K562 (cell line): Measurements from ENCODE around the gene ARHGEF17. TPM values are rescaled to one million over a fixed set of nuclear protein-coding genes. Genes with fewer than 3 reads are reported as not detected.

Experiments
- ATAC-seq: fragments of 200-7000 bp; cut with Tn5 transposase; 3 replicates; pipeline ENCODE4 v1.9.1; 2020; ENCODE audit warnings: moderate library complexity
- BruUV-seq: library from RNA; stranded (reverse); fragments of 400-500 nt; replicated peaks from 2 replicates; lab custom pipeline; 2021; lab: Mats Ljungman, UMichigan
- CTCF ChIA-PET: fragments of 300-600 bp; formaldehyde crosslinking; extraction: SDS; loops from one replicate; lab custom pipeline; 2021; ENCODE audit warnings: low intra/inter-chr PET ratio; lab: Yijun Ruan, JAX
- POLR2A ChIA-PET: fragments of 300-600, 350-650 bp; sonication (Branson Sonifier 250); formaldehyde crosslinking; extraction: SDS; loops from one replicate; lab custom pipeline; 2021; ENCODE audit warnings: antibody characterized with exemption, inconsistent platforms; lab: Yijun Ruan, JAX
- DNase-seq, 4 experiments: peaks; one replicate each; pipeline versions ENCODE4 v3.0.0 to v3.0.0-alpha.2; 2011 to 2018; ENCODE audit warnings: low spot score in 3 of 4, mixed read lengths in 3 of 4; ENCODE audit errors: extremely low read depth in 1 of 4
- FAIRE-seq: peaks from 2 replicates; lab custom pipeline; 2011; peaks lifted over from hg19 to GRCh38; lab: Jason Lieb, UNC
- H2AFZ ChIP-seq: 2 replicates; pipeline ENCODE4 v1.6.0; 2011; ENCODE audit warnings: low read depth, low read length, control low read depth, inconsistent platforms
- H3K27ac ChIP-seq: fragments of 200-600 bp; 3 replicates; pipeline ENCODE4 v1.8.0; 2011; ENCODE audit warnings: low read depth, mild to moderate bottlenecking, control low read depth, inconsistent platforms, low read length, moderate library complexity, mixed read lengths; ENCODE audit errors: extremely low read depth
- H3K27me3 ChIP-seq, 2 experiments: fragments of 300-600 bp in 1 of 2; 2 replicates in 1 of 2; 3 replicates in 1 of 2; pipeline versions ENCODE4 v1.6.0 to v1.8.0; 2011; ENCODE audit warnings: inconsistent platforms in 2 of 2, low read length in 2 of 2, mild to moderate bottlenecking in 1 of 2, mixed read lengths in 1 of 2, moderate library complexity in 1 of 2; ENCODE audit not compliant: control insufficient read depth in 2 of 2, insufficient read depth in 2 of 2
- H3K36me3 ChIP-seq: fragments of 300-600 bp; 3 replicates; pipeline ENCODE4 v1.8.0; 2011; ENCODE audit warnings: mild to moderate bottlenecking, low read length, inconsistent platforms; ENCODE audit not compliant: control insufficient read depth, insufficient read depth
- H3K4me1 ChIP-seq, 2 experiments: fragments of 200-600 bp in 1 of 2; replicated peaks in 1 of 2; 2 replicates in 1 of 2; 3 replicates in 1 of 2; pipeline versions ENCODE4 v1.5.1 to v1.8.0; 2011; ENCODE audit warnings: inconsistent platforms in 2 of 2, low read length in 2 of 2, mild to moderate bottlenecking in 1 of 2, mixed read lengths in 1 of 2, moderate library complexity in 1 of 2; ENCODE audit not compliant: control insufficient read depth in 2 of 2, insufficient read depth in 2 of 2
- H3K4me2 ChIP-seq: 2 replicates; pipeline ENCODE4 v1.6.1; 2011; ENCODE audit warnings: low read length, control low read depth, inconsistent platforms, mixed read lengths; ENCODE audit not compliant: insufficient read depth
- H3K4me3 ChIP-seq: fragments of 200-600 bp; sonication (generic), shearing (Covaris generic); 2 replicates; pipeline ENCODE4 v1.5.1; 2016; ENCODE audit warnings: control low read depth, inconsistent platforms
- H3K79me2 ChIP-seq: fragments of 200-600 bp; 3 replicates; pipeline ENCODE4 v1.8.0; 2011; ENCODE audit warnings: low read length, inconsistent platforms; ENCODE audit not compliant: control insufficient read depth, insufficient read depth
- H3K9ac ChIP-seq, 2 experiments: 2 replicates each; pipeline versions ENCODE4 v1.6.0 to v1.6.1; 2011; ENCODE audit warnings: low read depth in 2 of 2, low read length in 2 of 2, control low read depth in 1 of 2, inconsistent platforms in 1 of 2, mild to moderate bottlenecking in 1 of 2, mixed read lengths in 1 of 2; ENCODE audit not compliant: insufficient read depth in 1 of 2
- H3K9me1 ChIP-seq: one replicate; pipeline ENCODE4 v1.6.0; 2011; ENCODE audit warnings: inconsistent platforms, mild to moderate bottlenecking, low read length, moderate library complexity; ENCODE audit not compliant: control insufficient read depth, insufficient read depth
- H3K9me3 ChIP-seq: replicated peaks from 2 replicates; pipeline ENCODE4 v1.5.1; 2011; ENCODE audit warnings: low read depth, low read length, inconsistent platforms; ENCODE audit not compliant: control insufficient read depth, insufficient read depth
- H4K20me1 ChIP-seq: replicated peaks from 2 replicates; pipeline ENCODE4 v1.6.1; 2011; ENCODE audit warnings: low read length, inconsistent platforms, mixed read lengths; ENCODE audit not compliant: control insufficient read depth, insufficient read depth
- CCAR2 ChIP-seq: fragments of 200-400 bp; formaldehyde crosslinking; IDR thresholded peaks from 2 replicates; pipeline ENCODE4 v1.6.1; 2017; ENCODE audit warnings: mild to moderate bottlenecking, low read depth, low read length
- CHD4 ChIP-seq: fragments of 200-600 bp; sonication (generic); IDR thresholded peaks from 3 replicates; pipeline ENCODE4 v1.6.1; 2012; ENCODE audit warnings: low read depth, mild to moderate bottlenecking, mixed read lengths, low read length, inconsistent platforms; ENCODE audit not compliant: insufficient read depth, insufficient replicate concordance, poor library complexity, severe bottlenecking
- ERF ChIP-seq: fragments of 450-650 bp; formaldehyde crosslinking; IDR thresholded peaks from 2 replicates; pipeline ENCODE4 v1.4.0; 2020; ENCODE audit warnings: mild to moderate bottlenecking, mixed read lengths
- IRF1 ChIP-seq: sonication (generic); formaldehyde crosslinking; IDR thresholded peaks from 2 replicates; pipeline ENCODE4 v1.8.0; 2022; ENCODE audit warnings: missing genetic modification reagents, mild to moderate bottlenecking, borderline replicate concordance
- KAT2B ChIP-seq: IDR thresholded peaks from one replicate; pipeline ENCODE4 v1.6.1; 2012; ENCODE audit warnings: low read depth, mild to moderate bottlenecking, control low read depth, inconsistent platforms, low read length, moderate library complexity
- MNT ChIP-seq, 2 experiments: fragments of 450-650 bp; conservative IDR thresholded peaks; 2 replicates each; pipeline ENCODE4 v1.6.1; 2017; ENCODE audit warnings: mild to moderate bottlenecking in 2 of 2, moderate library complexity in 2 of 2
- MTF1 ChIP-seq: fragments of 250-450 bp; sonication (Bioruptor Pico); IDR thresholded peaks from 2 replicates; pipeline ENCODE4 v1.9.0; 2021; ENCODE audit warnings: moderate library complexity, mild to moderate bottlenecking, inconsistent platforms, borderline replicate concordance
- PRMT5 ChIP-seq: sonication (generic); formaldehyde crosslinking; IDR thresholded peaks from 2 replicates; pipeline ENCODE4 v1.5.0; 2020; ENCODE audit warnings: missing genetic modification reagents
- PRPF4 ChIP-seq: fragments of 200-400 bp; formaldehyde crosslinking; IDR thresholded peaks from one replicate; pipeline ENCODE4 v1.6.1; 2017; ENCODE audit warnings: low read length, low read depth, mild to moderate bottlenecking; ENCODE audit not compliant: insufficient read depth, poor library complexity, severe bottlenecking
- RHOXF2B ChIP-seq: fragments of 250-450 bp; sonication (Bioruptor Pico); conservative IDR thresholded peaks from 2 replicates; pipeline ENCODE4 v1.5.1; 2021
- RNF219 ChIP-seq: fragments of 250-450 bp; sonication (Bioruptor Pico); IDR thresholded peaks from 2 replicates; pipeline ENCODE4 v1.5.0; 2022; ENCODE audit warnings: mild to moderate bottlenecking
- SMARCE1 ChIP-seq: fragments of 450-650 bp; IDR thresholded peaks from 2 replicates; pipeline ENCODE4 v1.7.1; 2016; ENCODE audit warnings: mild to moderate bottlenecking
- TAL1 ChIP-seq: fragments of 450-650 bp; IDR thresholded peaks from 2 replicates; pipeline ENCODE4 v1.6.1; 2016; ENCODE audit warnings: mild to moderate bottlenecking
- TEAD2 ChIP-seq: fragments of 450-650 bp; IDR thresholded peaks from 2 replicates; pipeline ENCODE4 v1.6.1; 2016; ENCODE audit warnings: missing genetic modification characterization, control low read depth, missing compliant biosample characterization
- ZC3H8 ChIP-seq: fragments of 450-650 bp; IDR thresholded peaks from 2 replicates; pipeline ENCODE4 v1.6.1; 2017
- ZNF140 ChIP-seq: fragments of 250-450 bp; sonication (Bioruptor Pico); IDR thresholded peaks from 2 replicates; pipeline ENCODE4 v1.8.0; 2021; ENCODE audit warnings: moderate library complexity, mild to moderate bottlenecking, inconsistent platforms
- ZNF253 ChIP-seq: fragments of 250-450 bp; sonication (Bioruptor Pico); conservative IDR thresholded peaks from 2 replicates; pipeline ENCODE4 v1.6.1; 2021; ENCODE audit warnings: mild to moderate bottlenecking
- ZNF511 ChIP-seq: sonication (generic); formaldehyde crosslinking; IDR thresholded peaks from 2 replicates; pipeline ENCODE4 v1.8.0; 2022; ENCODE audit warnings: mild to moderate bottlenecking, missing genetic modification reagents
- ZNF77 ChIP-seq: fragments of 250-450 bp; sonication (Bioruptor Pico); IDR thresholded peaks from 2 replicates; pipeline ENCODE4 v1.5.0; 2020
- ZZZ3 ChIP-seq: fragments of 450-650 bp; IDR thresholded peaks from 2 replicates; pipeline ENCODE4 v1.6.1; 2016; ENCODE audit warnings: antibody characterized with exemption, mild to moderate bottlenecking, moderate library complexity
- WGBS: fragments of 100-300 bp; shearing (Covaris generic); methylation state at CpG from one replicate; pipeline ENCODE4 v1.1.6; 2016; ENCODE audit warnings: low coverage, mixed read lengths; ENCODE audit not compliant: insufficient coverage; ENCODE audit errors: missing lambda C conversion rate; 5-methylcytosine and 5-hydroxymethylcytosine counted together
- in situ Hi-C: fragments of 300-500 bp; cut with MboI; formaldehyde crosslinking; loops from 4 replicates; pipeline ENCODE4 v1.15.0; 2018; ENCODE audit warnings: inconsistent platforms, mixed read lengths
- intact Hi-C: fragments of 100-400 bp; cut with micrococcal nuclease; formaldehyde crosslinking; loops from 2 replicates; pipeline ENCODE4 v1.14.2; 2022
- polyA plus RNA-seq, 8 experiments: library from polyadenylated mRNA; depleted of rRNA in 4 of 8; stranded (reverse) in 5 of 8; unstranded in 3 of 8; fragments of >200 nt; fragmentation: Nextera tagmentation in 2 of 8; fragmentation: Illumina TruSeq in 1 of 8; extraction: Ambion mirVana in 2 of 8; extraction: Trizol in 1 of 8; gene quantifications; 2 replicates each; pipeline versions ENCODE4 v1.2.1 to v1.2.3, GENCODE V29; 2011 to 2014; ENCODE audit warnings: inconsistent platforms in 1 of 8, missing spikeins in 1 of 8
- total RNA-seq, 7 experiments: library from RNA; depleted of rRNA in 6 of 7; stranded (reverse); fragments of >200 nt in 6 of 7; fragmentation: Illumina TruSeq in 2 of 7; extraction: Trizol in 2 of 7; gene quantifications; 2 replicates each; pipeline versions ENCODE4 v1.2.1 to v1.2.3, GENCODE V29; 2011 to 2021; ENCODE audit warnings: low replicate concordance in 1 of 7

ARHGEF17 gene
- total and polyA plus RNA-seq, 9 of the 15 experiments (the other 6 are each of a cell fraction or from before 2014, with no cell fraction given), result 0.04 to 0.68 (median 0.10) TPM; not detected in 2

GRCh38 chr11:73298233-73298632 lies 9.8 kb upstream of the ARHGEF17 start:
- FAIRE-seq (no peak), ATAC-seq (no peak), DNase-seq (no peak)
- Histone ChIP-seq H3K9me1 (no peaks in the 10 kb centered on the region), H3K4me1 (peaks cover 0 to 10% of the 10 kb centered on the region in 2 experiments; a peak in 2 of 5 replicates), H2AFZ (no peak overlapping the region), H4K20me1 (peaks cover 9% of the 10 kb centered on the region), H3K79me2 (no peaks in the 10 kb centered on the region), H3K4me3 (no peak overlapping the region), H3K9ac (no peak overlapping the region; a peak in 1 of 4 replicates), H3K27ac (no peak overlapping the region), H3K27me3 (peaks cover 26 to 39% of the 10 kb centered on the region in 2 experiments), H3K9me3 (no peaks in the 10 kb centered on the region), H3K4me2 (no peak overlapping the region), H3K36me3 (no peaks in the 10 kb centered on the region)
- BruUV-seq, result no TSS peak
- ChIA-PET CTCF (no interaction called here), POLR2A (interaction anchor here (0.7 to 2.0 kb wide), 3 partner anchors 8 to 109 kb away, joined by 3 to 7 read pairs (median 4); no protein-coding TSS in a partner anchor)
- 11% methylated on average over 5 of the region's 5 CpGs for WGBS
- intact Hi-C loops, result no loop called here
- TF ChIP-seq ZZZ3 (no peak), CCAR2 (no peak), MTF1 (CRISPR knock-in tag) (no peak), TEAD2 (tag) (no peak), ZNF77 (CRISPR knock-in tag) (no peak), CHD4 (no peak), MNT (conservative IDR thresholded peaks at IDR 0.05) (no peak), PRMT5 (CRISPR knock-in tag) (no peak), KAT2B (no peak), SMARCE1 (no peak), ZNF253 (CRISPR knock-in tag) (no peak), ZNF140 (CRISPR knock-in tag) (no peak), TAL1 (no peak), RNF219 (CRISPR knock-in tag) (no peak), PRPF4 (no peak), RHOXF2B (CRISPR knock-in tag) (no peak), ZNF511 (CRISPR knock-in tag) (no peak), ZC3H8 (no peak), ERF (no peak), IRF1 (CRISPR knock-in tag) (no peak)
- in situ Hi-C loops, result no loop called here
